H9 (cell line): Measurements from ENCODE around the gene BCAR1. TPM values are rescaled to one million over a fixed set of nuclear protein-coding genes. Genes with fewer than 3 reads are reported as not detected.
A peak's percentile ranks its signal among the peaks of the same experiment; 100 is the strongest.

Experiments
- DNase-seq: peaks from one replicate; pipeline ENCODE4 v3.0.0-alpha.2; 2017
- H2AFZ ChIP-seq: one replicate; pipeline ENCODE4 v1.6.1; 2013; ENCODE audit warnings: mild to moderate bottlenecking, low read length, control low read depth, moderate library complexity
- H2AK5ac ChIP-seq: 2 replicates; pipeline ENCODE4 v1.6.1; 2013; ENCODE audit warnings: low read length, control low read depth, mixed read lengths; ENCODE audit not compliant: insufficient read length
- H2BK120ac ChIP-seq: one replicate; pipeline ENCODE4 v1.6.1; 2013; ENCODE audit warnings: low read depth, mild to moderate bottlenecking, low read length, control low read depth, inconsistent platforms; ENCODE audit not compliant: poor library complexity, severe bottlenecking
- H2BK12ac ChIP-seq: 2 replicates; pipeline ENCODE4 v1.6.1; 2013; ENCODE audit warnings: low read length, control low read depth, mixed read lengths, low read depth; ENCODE audit not compliant: insufficient read length
- H2BK15ac ChIP-seq: 2 replicates; pipeline ENCODE4 v1.6.1; 2013; ENCODE audit warnings: low read depth, low read length, control low read depth
- H2BK20ac ChIP-seq: one replicate; pipeline ENCODE4 v1.6.1; 2013; ENCODE audit warnings: low read depth, mild to moderate bottlenecking, low read length, control low read depth, inconsistent platforms; ENCODE audit not compliant: poor library complexity, severe bottlenecking
- H2BK5ac ChIP-seq: 2 replicates; pipeline ENCODE4 v1.6.1; 2013; ENCODE audit warnings: low read length, control low read depth, mixed read lengths; ENCODE audit not compliant: insufficient read length
- H3K14ac ChIP-seq: 2 replicates; pipeline ENCODE4 v1.6.1; 2013; ENCODE audit warnings: low read length, control low read depth; ENCODE audit not compliant: insufficient read depth
- H3K18ac ChIP-seq: 2 replicates; pipeline ENCODE4 v1.6.1; 2013; ENCODE audit warnings: low read depth, mild to moderate bottlenecking, mixed read lengths, low read length, control low read depth; ENCODE audit not compliant: insufficient read length
- H3K23ac ChIP-seq: 2 replicates; pipeline ENCODE4 v1.6.1; 2013; ENCODE audit warnings: low read length, control low read depth, mixed read lengths, low read depth; ENCODE audit not compliant: insufficient read length
- H3K23me2 ChIP-seq: 2 replicates; pipeline ENCODE4 v1.6.1; 2013; ENCODE audit warnings: low read depth, mild to moderate bottlenecking, mixed read lengths, low read length, control low read depth; ENCODE audit not compliant: insufficient read length, poor library complexity, severe bottlenecking
- H3K27ac ChIP-seq: 2 replicates; pipeline ENCODE4 v1.5.1; 2013; ENCODE audit warnings: low read length, control low read depth, mixed read lengths, low read depth; ENCODE audit not compliant: insufficient read length
- H3K27me3 ChIP-seq: 2 replicates; pipeline ENCODE4 v1.6.1; 2013; ENCODE audit warnings: low read length, control low read depth, inconsistent platforms; ENCODE audit not compliant: insufficient read depth
- H3K4ac ChIP-seq: 2 replicates; pipeline ENCODE4 v1.6.1; 2013; ENCODE audit warnings: low read depth, mild to moderate bottlenecking, control low read depth, inconsistent platforms, low read length, moderate library complexity
- H3K4me1 ChIP-seq: 2 replicates; pipeline ENCODE4 v1.6.1; 2013; ENCODE audit warnings: low read length, control low read depth, inconsistent platforms; ENCODE audit not compliant: insufficient read depth
- H3K4me2 ChIP-seq: 2 replicates; pipeline ENCODE4 v1.6.1; 2013; ENCODE audit warnings: low read length, control low read depth, mixed read lengths; ENCODE audit not compliant: insufficient read length, insufficient read depth
- H3K56ac ChIP-seq: 2 replicates; pipeline ENCODE4 v1.6.1; 2013; ENCODE audit warnings: low read depth, mild to moderate bottlenecking, mixed read lengths, low read length, control low read depth; ENCODE audit not compliant: insufficient read length
- H3K79me1 ChIP-seq: 2 replicates; pipeline ENCODE4 v1.6.1; 2013; ENCODE audit warnings: low read depth, mild to moderate bottlenecking, moderate library complexity, low read length, control low read depth, inconsistent platforms; ENCODE audit not compliant: insufficient read depth, poor library complexity, severe bottlenecking
- H3K79me2 ChIP-seq: 2 replicates; pipeline ENCODE4 v1.6.1; 2013; ENCODE audit warnings: low read length, control low read depth, inconsistent platforms; ENCODE audit not compliant: insufficient read depth
- H3K9ac ChIP-seq: 2 replicates; pipeline ENCODE4 v1.6.1; 2013; ENCODE audit warnings: low read length, control low read depth, mixed read lengths; ENCODE audit not compliant: insufficient read length; ENCODE audit errors: extremely low read depth
- H3K9me3 ChIP-seq: one replicate; pipeline ENCODE4 v1.6.1; 2013; ENCODE audit warnings: low read depth, low read length, inconsistent platforms; ENCODE audit not compliant: control insufficient read depth
- H3T11ph ChIP-seq: one replicate; pipeline ENCODE4 v1.6.1; 2013; ENCODE audit warnings: mild to moderate bottlenecking, low read length, control low read depth, inconsistent platforms
- H4K20me1 ChIP-seq: one replicate; pipeline ENCODE4 v1.6.1; 2013; ENCODE audit not compliant: control insufficient read depth, insufficient read length, insufficient read depth
- H4K5ac ChIP-seq: 2 replicates; pipeline ENCODE4 v1.6.1; 2013; ENCODE audit warnings: low read depth, mild to moderate bottlenecking, mixed read lengths, low read length, control low read depth; ENCODE audit not compliant: insufficient read length
- H4K8ac ChIP-seq: replicated peaks from 2 replicates; pipeline ENCODE4 v1.6.1; 2013; ENCODE audit warnings: low read length, control low read depth, mixed read lengths, low read depth; ENCODE audit not compliant: insufficient read length
- H4K91ac ChIP-seq: 2 replicates; pipeline ENCODE4 v1.6.1; 2013; ENCODE audit warnings: low read depth, mild to moderate bottlenecking, moderate library complexity, mixed read lengths, low read length, control low read depth; ENCODE audit not compliant: insufficient read length
- H3K27ac Mint-ChIP-seq, 3 experiments: 2 replicates in 2 of 3; 3 replicates in 1 of 3; pipeline ENCODE4 v1.8.0; 2020 to 2021; ENCODE audit warnings: mixed read lengths in 3 of 3, mild to moderate bottlenecking in 1 of 3, moderate library complexity in 1 of 3
- H3K27me3 Mint-ChIP-seq: 2 replicates; pipeline ENCODE4 v1.8.0; 2021; ENCODE audit warnings: low read depth, mild to moderate bottlenecking, moderate library complexity, mixed read lengths
- H3K36me3 Mint-ChIP-seq, 3 experiments: 2 replicates in 2 of 3; 3 replicates in 1 of 3; pipeline ENCODE4 v1.8.0; 2020 to 2021; ENCODE audit warnings: low read depth in 3 of 3, mixed read lengths in 3 of 3; ENCODE audit not compliant: insufficient read depth in 1 of 3
- H3K4me1 Mint-ChIP-seq, 2 experiments: 2 replicates each; pipeline ENCODE4 v1.8.0; 2020; ENCODE audit warnings: mixed read lengths in 2 of 2
- H3K4me3 Mint-ChIP-seq, 2 experiments: 2 replicates in 1 of 2; 3 replicates in 1 of 2; pipeline ENCODE4 v1.8.0; 2020 to 2021; ENCODE audit warnings: mild to moderate bottlenecking in 2 of 2, mixed read lengths in 2 of 2, moderate library complexity in 1 of 2
- H3K9me3 Mint-ChIP-seq, 2 experiments: 2 replicates in 1 of 2; 3 replicates in 1 of 2; pipeline ENCODE4 v1.8.0; 2020; ENCODE audit warnings: mild to moderate bottlenecking in 2 of 2, mixed read lengths in 2 of 2, moderate library complexity in 1 of 2
- WGBS: extraction: QIAGEN DNeasy Blood & Tissue Kit; methylation state at CpG from one replicate; pipeline ENCODE4 v1.1.7; 2013; ENCODE audit warnings: missing lambda C conversion rate, low lambda C conversion rate, mixed read lengths; ENCODE audit not compliant: insufficient read length; ENCODE audit errors: extremely low coverage; 5-methylcytosine and 5-hydroxymethylcytosine counted together
- total RNA-seq: library from RNA; stranded (reverse); gene quantifications from 2 replicates; pipeline ENCODE4 v1.2.1, GENCODE V29; 2021
- TF ChIP-seq, protein P1 (sequence below): fragments of 200-600 bp; sonication (generic); conservative IDR thresholded peaks from 3 replicates; pipeline ENCODE4 v1.8.0; 2021; ENCODE audit warnings: antibody characterized with exemption, mild to moderate bottlenecking

BCAR1 gene
- total RNA-seq, 1 experiment from 2014 or later: 97.1 TPM

DNA sequence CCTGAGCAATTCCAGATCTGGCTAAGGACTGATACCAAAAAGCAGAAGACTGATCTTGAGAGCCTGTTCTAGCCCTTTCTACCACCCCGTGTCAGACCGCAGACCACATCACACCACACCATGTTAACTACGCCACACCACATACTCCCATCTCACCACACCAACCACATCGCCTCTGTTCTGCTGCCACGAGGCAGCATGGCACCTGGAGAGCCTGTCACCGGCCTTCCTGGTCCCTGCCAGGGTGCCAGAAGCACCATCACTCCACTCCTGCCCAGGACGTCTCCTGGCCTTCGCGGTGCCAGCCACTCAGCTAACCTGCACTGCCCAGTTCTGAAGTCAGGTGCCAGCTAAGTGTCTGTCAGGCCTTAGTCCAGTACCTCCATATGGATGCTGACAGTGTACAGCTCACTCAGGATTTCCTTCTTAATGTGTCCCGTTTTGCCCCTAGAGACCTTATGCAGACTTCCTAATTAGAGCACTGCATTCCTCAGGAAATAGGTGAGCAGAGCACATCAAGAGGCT, 37.2 kb upstream of the BCAR1 start:
- Histone ChIP-seq H3K56ac (no peak overlapping the region), H3K4me2 (no peak overlapping the region), H3K9ac (no peak overlapping the region)

More for the DNA sequence above, 37.2 kb upstream of the BCAR1 start:
- no peak overlapping the region for H2AK5ac ChIP-seq
- H3T11ph ChIP-seq: no peak overlapping the region
- no peak overlapping the region for H2BK120ac ChIP-seq
- no peak overlapping the region for H3K23ac ChIP-seq
- H2BK15ac ChIP-seq: no peak overlapping the region
- no peak overlapping the region for H3K27ac ChIP-seq
- no CpG with 5 or more reads among the region's 10 CpGs for WGBS
- no peak overlapping the region for H2BK20ac ChIP-seq
- no peak for DNase-seq
- no peak overlapping the region for H4K5ac ChIP-seq
- H3K27me3 ChIP-seq: no peaks in the 10 kb centered on the region
- Mint-ChIP-seq H3K4me1 (0 out of 4 replicates have a peak, but pooled peaks cover 0 to 3% of the 10 kb centered on the region in 2 experiments), H3K4me3 (no peak overlapping the region), H3K27ac (peak overlapping the region in 1 of 3 experiments; percentile 3; a peak in 4 of 7 replicates), H3K36me3 (peaks cover 24 to 37% (median 37%) of the 10 kb centered on the region in 3 experiments; a peak in 6 of 7 replicates), H3K9me3 (peaks cover 0 to 3% of the 10 kb centered on the region in 2 experiments; a peak in 1 of 5 replicates), H3K27me3 (peaks cover 1% of the 10 kb centered on the region; the same call in 1 of the 2 replicates)
- no peaks in the 10 kb centered on the region for H3K23me2 ChIP-seq
- H2BK5ac ChIP-seq: no peak overlapping the region
- no peaks in the 10 kb centered on the region for H3K9me3 ChIP-seq
- no peaks in the 10 kb centered on the region for H3K4me1 ChIP-seq
- H4K91ac ChIP-seq: no peak overlapping the region
- no peak overlapping the region for H3K14ac ChIP-seq
- H4K20me1 ChIP-seq: no peaks in the 10 kb centered on the region
- no peaks in the 10 kb centered on the region for H3K79me1 ChIP-seq
- H3K4ac ChIP-seq: no peak overlapping the region
- H4K8ac ChIP-seq: no peak overlapping the region
- H2BK12ac ChIP-seq: no peak overlapping the region
- no peak overlapping the region for H2AFZ ChIP-seq
- TF ChIP-seq, protein P1, sequence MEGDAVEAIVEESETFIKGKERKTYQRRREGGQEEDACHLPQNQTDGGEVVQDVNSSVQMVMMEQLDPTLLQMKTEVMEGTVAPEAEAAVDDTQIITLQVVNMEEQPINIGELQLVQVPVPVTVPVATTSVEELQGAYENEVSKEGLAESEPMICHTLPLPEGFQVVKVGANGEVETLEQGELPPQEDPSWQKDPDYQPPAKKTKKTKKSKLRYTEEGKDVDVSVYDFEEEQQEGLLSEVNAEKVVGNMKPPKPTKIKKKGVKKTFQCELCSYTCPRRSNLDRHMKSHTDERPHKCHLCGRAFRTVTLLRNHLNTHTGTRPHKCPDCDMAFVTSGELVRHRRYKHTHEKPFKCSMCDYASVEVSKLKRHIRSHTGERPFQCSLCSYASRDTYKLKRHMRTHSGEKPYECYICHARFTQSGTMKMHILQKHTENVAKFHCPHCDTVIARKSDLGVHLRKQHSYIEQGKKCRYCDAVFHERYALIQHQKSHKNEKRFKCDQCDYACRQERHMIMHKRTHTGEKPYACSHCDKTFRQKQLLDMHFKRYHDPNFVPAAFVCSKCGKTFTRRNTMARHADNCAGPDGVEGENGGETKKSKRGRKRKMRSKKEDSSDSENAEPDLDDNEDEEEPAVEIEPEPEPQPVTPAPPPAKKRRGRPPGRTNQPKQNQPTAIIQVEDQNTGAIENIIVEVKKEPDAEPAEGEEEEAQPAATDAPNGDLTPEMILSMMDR: no peak
- no peak overlapping the region for H3K18ac ChIP-seq
- no peaks in the 10 kb centered on the region for H3K79me2 ChIP-seq
